Measurements from ENCODE around the gene IFT20. TPM values are rescaled to one million over a fixed set of nuclear protein-coding genes. Genes with fewer than 3 reads are reported as not detected.
A peak's percentile ranks its signal among the peaks of the same experiment; 100 is the strongest.

The IFT20 gene
- polyA plus RNA-seq, 1 donor (not counting 4 experiments of a cell fraction or from before 2014, with no cell fraction given) = 28.7 TPM

DNA sequence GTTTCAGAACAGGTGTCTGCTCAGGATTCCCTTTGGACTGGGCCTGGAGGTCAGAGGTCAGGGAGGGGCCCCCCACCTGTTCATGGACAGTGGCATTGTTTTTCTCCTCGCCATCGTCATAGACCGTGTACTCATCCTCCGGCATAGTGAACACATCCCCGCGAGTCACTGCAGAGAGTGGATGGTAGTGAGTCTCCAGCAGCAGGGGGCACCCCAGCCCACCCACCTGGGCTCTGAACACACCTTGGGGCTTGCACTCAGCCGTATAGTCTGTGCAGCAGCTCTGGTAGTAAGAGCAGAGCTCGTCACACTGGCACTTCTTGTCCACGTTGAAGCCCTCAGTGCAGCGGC lies 34.4 kb upstream of the IFT20 start:
- Histone ChIP-seq H3K9me1 (ENCODE audit: control insufficient read depth, extremely low read depth, insufficient read depth, low read length) (no peaks in the 10 kb centered on the region), H4K20me1 (ENCODE audit: control insufficient read depth, extremely low read depth, insufficient read depth, low read length) (no peaks in the 10 kb centered on the region), H3K4me1 (ENCODE audit: control insufficient read depth, extremely low read depth, insufficient read depth, low read length) (peaks cover 8% of the 10 kb centered on the region), H3K4me2 (ENCODE audit: control insufficient read depth, extremely low read depth, insufficient read depth, low read depth, low read length) (no peak overlapping the region), H3K27ac (ENCODE audit: control insufficient read depth, insufficient read depth, low read length) (no peak overlapping the region), H3K9ac (ENCODE audit: control insufficient read depth, extremely low read depth, insufficient read depth, low read length) (no peak overlapping the region), H3K27me3 (ENCODE audit: control insufficient read depth, extremely low read depth, insufficient read depth, low read length) (peaks cover 18% of the 10 kb centered on the region), H3K79me2 (ENCODE audit: control insufficient read depth, insufficient read depth, low read length) (no peaks in the 10 kb centered on the region), H2AFZ (ENCODE audit: control insufficient read depth, low read length) (no peak overlapping the region), H3K36me3 (ENCODE audit: control insufficient read depth in 2 of 2, extremely low read depth in 1 of 2, insufficient read depth in 2 of 2, low read length in 2 of 2) (peaks cover 0 to 3% of the 10 kb centered on the region in 2 experiments), H3K4me3 (ENCODE audit: control insufficient read depth in 2 of 3, extremely low read depth in 1 of 3, insufficient read depth in 2 of 3, low read depth in 1 of 3, low read length in 3 of 3) (no peak overlapping the region), H3K9me3 (ENCODE audit: control insufficient read depth, low read depth, low read length) (no peaks in the 10 kb centered on the region)
- DNase-seq (ENCODE audit: low read depth, low spot score) (no peak), FAIRE-seq (no peak)
- TF ChIP-seq, protein P1, sequence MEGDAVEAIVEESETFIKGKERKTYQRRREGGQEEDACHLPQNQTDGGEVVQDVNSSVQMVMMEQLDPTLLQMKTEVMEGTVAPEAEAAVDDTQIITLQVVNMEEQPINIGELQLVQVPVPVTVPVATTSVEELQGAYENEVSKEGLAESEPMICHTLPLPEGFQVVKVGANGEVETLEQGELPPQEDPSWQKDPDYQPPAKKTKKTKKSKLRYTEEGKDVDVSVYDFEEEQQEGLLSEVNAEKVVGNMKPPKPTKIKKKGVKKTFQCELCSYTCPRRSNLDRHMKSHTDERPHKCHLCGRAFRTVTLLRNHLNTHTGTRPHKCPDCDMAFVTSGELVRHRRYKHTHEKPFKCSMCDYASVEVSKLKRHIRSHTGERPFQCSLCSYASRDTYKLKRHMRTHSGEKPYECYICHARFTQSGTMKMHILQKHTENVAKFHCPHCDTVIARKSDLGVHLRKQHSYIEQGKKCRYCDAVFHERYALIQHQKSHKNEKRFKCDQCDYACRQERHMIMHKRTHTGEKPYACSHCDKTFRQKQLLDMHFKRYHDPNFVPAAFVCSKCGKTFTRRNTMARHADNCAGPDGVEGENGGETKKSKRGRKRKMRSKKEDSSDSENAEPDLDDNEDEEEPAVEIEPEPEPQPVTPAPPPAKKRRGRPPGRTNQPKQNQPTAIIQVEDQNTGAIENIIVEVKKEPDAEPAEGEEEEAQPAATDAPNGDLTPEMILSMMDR (optimal IDR thresholded peaks at IDR 0.05 in 1 of 3, IDR thresholded peaks at IDR 0.05 in 1 of 3, conservative IDR thresholded peaks at IDR 0.05 in 1 of 3; ENCODE audit: extremely low read depth in 1 of 3, insufficient read depth in 2 of 3, low read length in 3 of 3) = peak in 1 of 3 experiments; percentile 35
- no peak for TF ChIP-seq EZH2 (IDR thresholded peaks at IDR 0.05; ENCODE audit: low read length)
- dilution Hi-C loops (cut with MboI; ENCODE audit: extremely low pct_ligation_motif_present, low sequenced_read_pairs) = no loop called here

- Histone ChIP-seq H3K9me3 (ENCODE audit: control insufficient read depth, low read depth, low read length) (no peaks in the 10 kb centered on the region), H3K4me1 (ENCODE audit: control insufficient read depth, extremely low read depth, insufficient read depth, low read length) (peaks cover 8% of the 10 kb centered on the region), H4K20me1 (ENCODE audit: control insufficient read depth, extremely low read depth, insufficient read depth, low read length) (no peaks in the 10 kb centered on the region), H3K9me1 (ENCODE audit: control insufficient read depth, extremely low read depth, insufficient read depth, low read length) (no peaks in the 10 kb centered on the region), H3K36me3 (ENCODE audit: control insufficient read depth in 2 of 2, extremely low read depth in 1 of 2, insufficient read depth in 2 of 2, low read length in 2 of 2) (peaks cover 0 to 7% of the 10 kb centered on the region in 2 experiments), H3K4me3 (ENCODE audit: control insufficient read depth in 2 of 3, extremely low read depth in 1 of 3, insufficient read depth in 2 of 3, low read depth in 1 of 3, low read length in 3 of 3) (no peak overlapping the region), H2AFZ (ENCODE audit: control insufficient read depth, low read length) (no peak overlapping the region), H3K27me3 (ENCODE audit: control insufficient read depth, extremely low read depth, insufficient read depth, low read length) (peaks cover 18% of the 10 kb centered on the region), H3K9ac (ENCODE audit: control insufficient read depth, extremely low read depth, insufficient read depth, low read length) (no peak overlapping the region), H3K27ac (ENCODE audit: control insufficient read depth, insufficient read depth, low read length) (no peak overlapping the region), H3K79me2 (ENCODE audit: control insufficient read depth, insufficient read depth, low read length) (no peaks in the 10 kb centered on the region), H3K4me2 (ENCODE audit: control insufficient read depth, extremely low read depth, insufficient read depth, low read depth, low read length) (no peak overlapping the region)
- no peak for DNase-seq (ENCODE audit: low read depth, low spot score)
- TF ChIP-seq EZH2 (IDR thresholded peaks at IDR 0.05; ENCODE audit: low read length) = no peak
- TF ChIP-seq, protein P1 (optimal IDR thresholded peaks at IDR 0.05 in 1 of 3, IDR thresholded peaks at IDR 0.05 in 1 of 3, conservative IDR thresholded peaks at IDR 0.05 in 1 of 3; ENCODE audit: extremely low read depth in 1 of 3, insufficient read depth in 2 of 3, low read length in 3 of 3) = no peak
- no peak for FAIRE-seq
- dilution Hi-C loops (cut with MboI; ENCODE audit: extremely low pct_ligation_motif_present, low sequenced_read_pairs) = no loop called here
Observed at GRCh38 chr17:28368915-28369683, 33.8 kb upstream of the IFT20 start.

Data from keratinocyte (primary cell).